Esophagus squamous epithelium (tissue), 4 donors: ENCODE measurements around the gene LRRC4C.

Experiments used
- CTCF ChIP-seq, 6 experiments: fragments of 450-650 bp in 4 of 6; fragments of 200-600 bp in 2 of 6; sonication (generic) in 2 of 6; IDR thresholded peaks; one replicate each; pipeline ENCODE4 v1.5.1; 2016 to 2019; ENCODE audit warnings: antibody characterized with exemption in 6 of 6, mild to moderate bottlenecking in 4 of 6, moderate library complexity in 4 of 6
- POLR2A ChIP-seq, 4 donors: fragments of 450-650 bp; IDR thresholded peaks; one replicate each; pipeline ENCODE4 v1.6.1; 2017; ENCODE audit warnings: antibody characterized with exemption in 4 of 4, mild to moderate bottlenecking in 4 of 4, moderate library complexity in 3 of 4

GRCh38 chr11:40354121-40354520, 1105.3 kb downstream of the LRRC4C start:
- TF ChIP-seq CTCF (IDR thresholded peaks at IDR 0.05) (no peak), POLR2A (IDR thresholded peaks at IDR 0.05) (no peak)
